Measurements from ENCODE around the gene RPS5. TPM values are rescaled to one million over a fixed set of nuclear protein-coding genes. Genes with fewer than 3 reads are reported as not detected.

Gene RPS5
- total RNA-seq, 1 experiment from 2014 or later, result 1,079 TPM

DNA sequence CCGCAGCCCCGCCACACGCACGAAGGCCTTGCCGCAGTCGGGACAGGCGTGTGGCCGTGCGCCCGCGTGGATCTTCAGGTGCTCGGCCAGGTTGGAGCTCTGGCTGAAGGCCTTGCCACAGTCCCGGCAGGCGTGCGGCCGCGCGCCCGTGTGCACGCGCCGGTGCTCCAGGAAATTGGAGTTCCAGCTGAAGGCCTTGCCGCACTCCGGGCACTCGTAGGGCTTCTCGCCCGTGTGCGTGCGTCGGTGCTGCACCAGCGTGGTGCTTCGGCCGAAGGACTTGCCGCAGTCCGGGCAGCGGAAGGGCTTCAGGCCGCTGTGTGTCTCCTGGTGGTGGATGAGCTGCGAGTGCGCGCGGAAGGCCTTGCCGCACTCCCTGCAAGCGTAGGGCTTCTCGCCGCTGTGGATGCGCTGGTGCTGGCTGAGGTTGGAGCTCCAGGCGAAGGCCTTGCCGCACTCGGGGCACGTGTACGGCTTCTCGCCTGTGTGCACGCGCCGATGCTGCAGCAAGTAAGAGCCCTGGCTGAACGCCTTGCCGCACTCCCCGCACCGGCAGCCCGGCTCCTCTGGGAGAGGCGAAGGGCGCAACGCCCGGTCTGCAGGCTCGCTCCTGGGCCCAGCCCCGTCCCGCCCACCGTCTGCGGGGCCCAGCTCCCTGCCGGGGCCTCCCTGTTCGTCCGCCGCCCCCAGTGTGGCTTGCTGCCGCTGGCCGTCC lies 30.1 kb upstream of the RPS5 start:
- no peak for DNase-seq
- BruUV-seq (replicated peaks), result no TSS peak
- H3K36me3 Mint-ChIP-seq (ENCODE audit: insufficient read depth, unreplicated experiment), result peaks cover 8% of the 10 kb centered on the region
- TF ChIP-seq, protein P1, sequence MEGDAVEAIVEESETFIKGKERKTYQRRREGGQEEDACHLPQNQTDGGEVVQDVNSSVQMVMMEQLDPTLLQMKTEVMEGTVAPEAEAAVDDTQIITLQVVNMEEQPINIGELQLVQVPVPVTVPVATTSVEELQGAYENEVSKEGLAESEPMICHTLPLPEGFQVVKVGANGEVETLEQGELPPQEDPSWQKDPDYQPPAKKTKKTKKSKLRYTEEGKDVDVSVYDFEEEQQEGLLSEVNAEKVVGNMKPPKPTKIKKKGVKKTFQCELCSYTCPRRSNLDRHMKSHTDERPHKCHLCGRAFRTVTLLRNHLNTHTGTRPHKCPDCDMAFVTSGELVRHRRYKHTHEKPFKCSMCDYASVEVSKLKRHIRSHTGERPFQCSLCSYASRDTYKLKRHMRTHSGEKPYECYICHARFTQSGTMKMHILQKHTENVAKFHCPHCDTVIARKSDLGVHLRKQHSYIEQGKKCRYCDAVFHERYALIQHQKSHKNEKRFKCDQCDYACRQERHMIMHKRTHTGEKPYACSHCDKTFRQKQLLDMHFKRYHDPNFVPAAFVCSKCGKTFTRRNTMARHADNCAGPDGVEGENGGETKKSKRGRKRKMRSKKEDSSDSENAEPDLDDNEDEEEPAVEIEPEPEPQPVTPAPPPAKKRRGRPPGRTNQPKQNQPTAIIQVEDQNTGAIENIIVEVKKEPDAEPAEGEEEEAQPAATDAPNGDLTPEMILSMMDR (IDR thresholded peaks at IDR 0.05; ENCODE audit: unreplicated experiment), result no peak
- no peaks in the 10 kb centered on the region for H3K9me3 Mint-ChIP-seq (ENCODE audit: low read depth, unreplicated experiment)
- H3K27me3 Mint-ChIP-seq (ENCODE audit: unreplicated experiment), result peaks cover 11% of the 10 kb centered on the region
- H3K4me1 Mint-ChIP-seq (ENCODE audit: low read depth, unreplicated experiment), result no peaks in the 10 kb centered on the region
- H3K4me3 Mint-ChIP-seq (ENCODE audit: low read depth, unreplicated experiment), result no peak overlapping the region
- intact Hi-C loops (cut with micrococcal nuclease; ENCODE audit: unreplicated experiment), result no loop called here
- no peak overlapping the region for H3K27ac Mint-ChIP-seq (ENCODE audit: unreplicated experiment)
- CTCF ChIA-PET, result no interaction called here

DNA sequence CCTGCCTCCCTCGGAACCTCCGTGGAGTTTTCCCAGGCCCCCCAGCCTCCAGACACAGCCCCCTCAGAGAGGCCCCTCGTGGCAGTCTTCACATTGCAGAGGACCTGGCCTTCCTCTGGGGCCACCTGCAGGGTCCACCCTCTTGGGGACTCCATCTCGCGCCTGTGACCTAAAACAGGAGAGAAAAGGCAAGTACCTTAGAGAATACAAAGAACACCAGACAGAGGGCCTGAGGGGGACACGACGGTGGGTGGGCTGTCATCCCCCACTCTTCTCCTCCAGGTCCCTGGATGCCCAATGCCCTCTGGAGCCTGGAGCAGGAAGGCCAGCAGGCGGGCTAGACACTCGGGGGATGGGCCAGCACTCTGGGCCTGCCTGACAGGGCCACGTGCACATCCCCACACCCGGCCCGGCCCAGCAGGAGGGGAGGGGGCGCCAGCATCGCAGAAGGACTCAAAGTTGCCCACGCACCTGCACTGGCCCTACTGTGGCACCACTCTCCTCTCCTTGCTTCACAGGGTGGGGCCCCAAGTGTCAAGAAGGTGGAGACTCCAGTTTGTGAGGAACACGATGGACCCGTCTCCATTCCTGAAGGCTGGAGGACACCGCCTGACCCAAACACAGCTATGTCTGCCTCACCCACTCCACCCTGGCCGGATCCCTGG lies 29.5 kb upstream of the RPS5 start:
- no peaks in the 10 kb centered on the region for H3K4me1 Mint-ChIP-seq (ENCODE audit: low read depth, unreplicated experiment)
- DNase-seq, result no peak
- H3K27ac Mint-ChIP-seq (ENCODE audit: unreplicated experiment), result no peak overlapping the region
- peaks cover 5% of the 10 kb centered on the region for H3K27me3 Mint-ChIP-seq (ENCODE audit: unreplicated experiment)
- intact Hi-C loops (cut with micrococcal nuclease; ENCODE audit: unreplicated experiment), result no loop called here
- TF ChIP-seq, protein P1 (IDR thresholded peaks at IDR 0.05; ENCODE audit: unreplicated experiment), result no peak
- CTCF ChIA-PET, result no interaction called here
- no peaks in the 10 kb centered on the region for H3K9me3 Mint-ChIP-seq (ENCODE audit: low read depth, unreplicated experiment)
- BruUV-seq (replicated peaks), result no TSS peak
- no peak overlapping the region for H3K4me3 Mint-ChIP-seq (ENCODE audit: low read depth, unreplicated experiment)
- H3K36me3 Mint-ChIP-seq (ENCODE audit: insufficient read depth, unreplicated experiment), result peaks cover 14% of the 10 kb centered on the region

DNA sequence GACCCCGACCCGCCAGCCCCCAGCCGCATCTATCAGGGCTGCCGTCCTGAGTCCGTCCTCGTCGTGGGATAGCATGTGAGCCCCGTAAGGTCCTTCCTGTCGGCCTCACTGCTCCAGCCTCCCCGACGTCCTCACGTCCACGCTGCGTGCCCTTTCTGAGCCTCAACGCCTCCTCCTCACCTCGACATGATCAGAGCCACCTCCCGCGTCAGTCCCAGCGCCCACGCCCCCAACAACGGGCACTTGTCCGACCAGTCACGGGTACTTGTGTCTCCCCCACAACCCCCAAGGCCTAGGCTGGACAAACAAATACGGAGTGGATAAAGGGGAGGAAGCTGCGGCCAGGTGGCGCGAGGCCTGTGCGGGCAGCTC lies 25.2 kb upstream of the RPS5 start:
- intact Hi-C loops (cut with micrococcal nuclease; ENCODE audit: unreplicated experiment), result no loop called here
- H3K27me3 Mint-ChIP-seq (ENCODE audit: unreplicated experiment), result no peaks in the 10 kb centered on the region
- no TSS peak for BruUV-seq (replicated peaks)
- TF ChIP-seq, protein P1 (IDR thresholded peaks at IDR 0.05; ENCODE audit: unreplicated experiment), result no peak
- CTCF ChIA-PET, result interaction anchor here (0.6 to 1.9 kb wide), 7 partner anchors 15 to 158 kb away, joined by 3 to 9 read pairs (median 4); partner anchors contain the start of gene ZBTB45
- peak overlapping the region; percentile 91 for H3K27ac Mint-ChIP-seq (ENCODE audit: unreplicated experiment)
- H3K4me1 Mint-ChIP-seq (ENCODE audit: low read depth, unreplicated experiment), result no peaks in the 10 kb centered on the region
- no peaks in the 10 kb centered on the region for H3K9me3 Mint-ChIP-seq (ENCODE audit: low read depth, unreplicated experiment)
- peak overlapping the region; percentile 98 for H3K4me3 Mint-ChIP-seq (ENCODE audit: low read depth, unreplicated experiment)
- DNase-seq, result peak; percentile 61
- peaks cover 21% of the 10 kb centered on the region for H3K36me3 Mint-ChIP-seq (ENCODE audit: insufficient read depth, unreplicated experiment)

DNA sequence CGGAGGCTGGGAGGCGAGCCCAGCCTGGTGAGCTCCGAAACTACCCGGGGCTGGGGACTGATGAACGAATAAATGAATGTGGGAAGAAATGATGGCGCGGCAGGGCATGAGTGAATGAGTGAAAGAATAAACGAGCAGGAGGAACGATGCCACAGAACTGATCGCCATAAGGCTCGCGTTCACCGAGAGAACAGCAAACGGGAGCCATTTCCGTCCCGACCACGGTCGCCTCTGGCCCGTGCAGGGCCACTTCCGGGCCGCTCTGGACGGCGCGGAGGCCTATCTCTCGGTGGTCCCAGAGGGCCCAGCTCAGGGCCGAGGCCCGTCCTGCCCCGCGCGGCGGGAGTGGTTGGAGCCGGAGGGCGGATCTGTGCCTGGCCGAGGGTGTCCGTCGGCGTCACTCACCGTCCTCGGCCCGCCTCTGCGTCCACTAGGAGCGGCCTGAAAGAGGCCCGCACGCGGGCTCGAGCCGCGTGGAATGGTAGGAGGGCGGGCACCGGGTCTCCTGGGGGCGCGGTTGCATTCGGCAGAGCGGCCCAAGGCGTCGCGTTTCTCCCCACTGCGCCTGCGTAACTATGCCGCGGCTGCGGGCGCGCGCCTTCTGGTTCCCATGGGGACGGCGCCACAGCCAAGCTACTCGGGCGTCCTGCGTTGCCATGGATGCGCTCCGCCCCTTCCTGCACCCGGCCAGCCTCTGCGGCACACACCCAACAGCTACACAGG lies 24.6 kb upstream of the RPS5 start, which contains the start of gene ZNF497:
ZNF497 (minus strand) TSS at position 480 of the 723 bp plus-strand sequence. CDS start 5,116 bp downstream, outside the sequence.
- no peaks in the 10 kb centered on the region for H3K4me1 Mint-ChIP-seq (ENCODE audit: low read depth, unreplicated experiment)
- H3K36me3 Mint-ChIP-seq (ENCODE audit: insufficient read depth, unreplicated experiment), result peaks cover 21% of the 10 kb centered on the region
- no peaks in the 10 kb centered on the region for H3K9me3 Mint-ChIP-seq (ENCODE audit: low read depth, unreplicated experiment)
- CTCF ChIA-PET, result interaction anchor here (0.6 to 1.9 kb wide), 9 partner anchors 15 to 212 kb away, joined by 3 to 9 read pairs (median 3); partner anchors contain the start of genes ZBTB45 and ZNF329
- TSS peak; percentile 87 for BruUV-seq (replicated peaks)
- H3K27ac Mint-ChIP-seq (ENCODE audit: unreplicated experiment), result peak within 1 kb of the TSS; percentile 91
- TF ChIP-seq, protein P1 (IDR thresholded peaks at IDR 0.05; ENCODE audit: unreplicated experiment), result no peak
- no peaks in the 10 kb centered on the region for H3K27me3 Mint-ChIP-seq (ENCODE audit: unreplicated experiment)
- intact Hi-C loops (cut with micrococcal nuclease; ENCODE audit: unreplicated experiment), result no loop called here
- peak; percentile 99 for DNase-seq
- H3K4me3 Mint-ChIP-seq (ENCODE audit: low read depth, unreplicated experiment), result peak within 1 kb of the TSS; percentile 98

Data from Calu3 (cell line).